GM19238 (cell line): ENCODE results near the gene EFCC1.

Experiments
- DNase-seq: peaks from one replicate; pipeline ENCODE4 v3.0.0; 2011; ENCODE audit warnings: low spot score; ENCODE audit not compliant: insufficient read length

EFCC1 gene

GRCh38 chr3:128994581-128995546 is 6.2 kb upstream of the EFCC1 start:
- DNase-seq: no peak

GRCh38 chr3:128995737-128996136 is 5.4 kb upstream of the EFCC1 start:
- no peak for DNase-seq

GRCh38 chr3:128996200-128996599 is 4.9 kb upstream of the EFCC1 start:
- no peak for DNase-seq

GRCh38 chr3:128996726-128997125 is 4.4 kb upstream of the EFCC1 start:
- no peak for DNase-seq

GRCh38 chr3:128997486-128998133 is 3.5 kb upstream of the EFCC1 start:
- DNase-seq: no peak

- no peak for DNase-seq
Measured at GRCh38 chr3:128998561-128998960, 2.5 kb upstream of the EFCC1 start.

DNA sequence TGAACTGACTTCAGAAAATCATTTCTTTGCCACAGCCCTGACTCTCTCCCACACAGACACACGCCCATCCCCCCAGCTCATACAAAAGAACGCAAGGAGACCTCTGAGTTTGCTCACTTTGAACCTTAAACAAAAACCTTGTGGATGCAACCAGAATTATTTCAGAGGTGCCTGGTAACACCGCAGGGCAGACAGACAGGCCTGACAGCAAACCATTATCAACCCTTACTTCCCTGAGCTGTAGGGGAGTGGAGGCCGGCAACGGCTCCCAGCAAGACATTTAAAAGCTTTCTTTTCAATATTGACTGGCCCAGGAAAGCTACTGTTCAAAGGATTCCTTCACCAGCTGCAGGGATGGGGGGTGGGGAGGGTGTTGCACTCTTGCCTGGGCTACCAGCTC is 2.0 kb upstream of the EFCC1 start:
- no peak for DNase-seq

GRCh38 chr3:129000742-129001100 is 383 bp upstream of the EFCC1 start:
- DNase-seq: no peak

GRCh38 chr3:129001806-129002572 is 885 bp downstream of the EFCC1 start:
- DNase-seq: no peak

DNA sequence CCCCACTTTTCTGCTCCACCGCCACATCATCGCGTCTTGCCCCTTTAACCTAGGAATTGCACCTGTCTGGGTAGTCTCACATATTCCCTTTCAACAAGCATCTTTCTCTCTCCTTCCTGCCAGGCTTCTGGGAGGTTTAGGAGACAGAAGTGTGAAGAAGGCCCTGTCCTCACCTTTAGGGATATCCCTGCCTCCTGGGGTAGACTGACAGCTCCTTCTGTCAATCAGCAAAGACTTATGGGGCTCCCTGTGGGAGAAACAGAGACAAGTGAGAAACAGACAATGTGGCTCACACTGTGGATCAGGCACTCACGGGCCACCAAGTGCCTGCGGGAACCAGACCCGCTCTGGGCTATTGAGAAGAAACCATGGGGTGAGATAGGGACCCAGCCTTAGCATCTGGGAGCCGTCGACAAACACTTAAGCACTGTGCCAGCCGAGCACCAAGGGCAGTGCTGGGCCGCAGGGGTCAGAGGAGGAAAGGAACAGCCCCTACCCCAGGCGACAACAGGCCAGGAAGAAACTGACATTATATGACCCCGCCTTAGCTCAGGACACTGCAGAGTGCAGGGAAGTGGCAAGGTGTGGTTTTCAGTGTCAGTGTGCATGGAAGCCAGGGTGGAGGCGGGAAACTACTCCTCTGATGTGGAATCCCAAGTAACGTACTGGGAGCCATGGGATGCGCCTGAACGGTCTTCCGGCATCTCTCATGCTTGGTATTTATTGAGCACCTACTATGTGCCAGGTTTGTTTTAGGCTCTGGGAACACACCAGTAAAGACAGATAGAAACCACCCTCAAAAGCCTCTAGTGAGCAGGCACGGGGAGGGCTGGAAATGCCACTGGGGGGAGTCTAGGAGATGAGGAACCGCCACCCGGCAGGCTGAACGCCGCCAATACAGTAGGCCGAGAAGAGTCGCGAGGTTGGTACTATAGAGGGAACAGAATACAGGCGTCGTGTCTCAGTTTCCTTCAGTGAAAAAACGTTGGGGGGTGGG is 1.8 kb downstream of the EFCC1 start:
- DNase-seq: no peak

- no peak for DNase-seq
Measured at GRCh38 chr3:129003578-129004112, 2.5 kb downstream of the EFCC1 start.

DNA sequence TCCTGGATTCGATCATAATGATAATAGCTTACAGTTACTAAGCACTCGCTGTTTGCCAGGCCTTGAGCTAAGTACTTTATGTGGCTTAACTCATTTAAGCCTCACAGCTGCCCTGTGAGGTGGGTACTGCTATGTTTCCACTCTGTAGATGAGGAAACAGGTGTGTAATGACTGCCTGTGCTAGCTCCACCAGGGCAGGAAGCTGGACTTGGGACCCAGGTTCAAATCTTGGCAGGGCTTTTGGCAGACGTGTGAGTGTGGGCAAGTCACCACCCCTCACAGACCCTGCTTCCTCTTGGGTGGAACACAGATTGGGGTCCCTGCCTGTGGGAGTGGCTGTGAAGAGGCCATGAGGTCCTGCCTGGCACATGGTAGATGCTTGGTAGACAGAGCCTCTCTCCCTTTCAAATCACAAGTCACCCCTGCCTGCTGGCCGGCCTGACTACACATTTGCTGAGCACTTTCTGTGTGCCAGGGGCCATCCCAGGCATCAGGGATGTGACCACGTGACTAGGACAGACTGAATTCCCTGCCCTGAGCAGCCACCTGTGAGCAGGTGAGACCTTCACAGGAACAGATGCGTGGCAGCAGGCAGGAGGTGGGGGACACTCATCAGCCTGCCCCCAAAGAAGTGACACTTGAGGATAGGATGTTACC is 3.7 kb downstream of the EFCC1 start:
- no peak for DNase-seq

- DNase-seq: no peak
Measured at GRCh38 chr3:129005526-129006303, 4.6 kb downstream of the EFCC1 start.

GRCh38 chr3:129006864-129007263 is 5.8 kb downstream of the EFCC1 start:
- no peak for DNase-seq

- no peak for DNase-seq
Measured at GRCh38 chr3:129007792-129008191, 6.7 kb downstream of the EFCC1 start.

DNA sequence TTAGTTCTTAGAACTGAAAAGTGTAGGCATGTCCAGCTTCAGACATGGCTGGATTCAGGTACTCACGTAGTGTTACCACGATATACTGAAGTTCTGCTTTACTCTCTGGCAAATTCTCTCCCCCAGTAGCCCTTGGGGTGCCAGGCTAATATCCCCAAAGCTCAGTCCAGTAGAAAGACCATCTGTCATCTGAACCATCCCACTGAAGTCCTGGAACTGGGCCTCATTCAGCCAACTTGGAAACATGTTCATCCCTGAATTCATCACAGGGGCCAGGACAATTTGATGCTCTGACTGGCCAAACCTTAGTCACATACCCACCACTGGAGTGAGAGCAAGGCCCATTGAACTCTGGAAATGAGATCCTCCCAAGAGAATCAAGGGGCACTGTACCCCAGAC is 8.2 kb downstream of the EFCC1 start:
- no peak for DNase-seq

DNA sequence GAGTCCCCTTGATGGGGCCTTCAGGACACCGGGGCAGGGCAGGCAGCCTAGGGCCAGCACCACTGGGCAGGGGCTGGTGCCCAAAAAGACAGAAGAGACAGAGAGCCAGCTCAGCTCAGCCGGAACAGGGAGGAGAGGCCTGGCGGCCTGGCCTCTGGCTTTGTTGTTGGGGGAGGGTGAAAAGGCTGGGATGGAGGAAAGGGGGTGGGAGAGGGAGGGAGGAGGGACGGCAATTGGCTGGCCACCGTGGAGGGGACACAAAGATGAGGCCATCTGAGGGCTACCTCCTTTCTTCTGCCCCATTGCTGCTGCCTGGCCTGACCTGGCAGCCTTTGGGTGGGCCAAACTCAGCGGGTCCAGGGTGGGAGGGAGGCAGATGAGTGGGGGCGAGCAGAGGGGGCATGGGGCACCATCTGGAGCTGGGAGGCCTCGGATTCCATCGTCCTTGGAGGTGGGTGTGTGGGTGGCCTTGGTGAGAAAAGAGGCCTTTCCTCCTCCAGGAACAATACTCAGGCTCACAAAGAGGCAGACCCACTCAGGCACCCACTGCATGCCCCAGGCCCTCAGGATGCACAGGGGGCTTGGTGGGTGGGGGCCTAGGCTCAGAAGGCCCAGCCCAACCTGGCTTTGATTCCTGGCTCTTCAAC is 9.3 kb downstream of the EFCC1 start:
- DNase-seq: no peak

- DNase-seq: no peak
Measured at GRCh38 chr3:129013491-129013891, 12.4 kb downstream of the EFCC1 start.

- no peak for DNase-seq
Measured at GRCh38 chr3:129014148-129014547, 13.0 kb downstream of the EFCC1 start.
